Activated CD4-positive, CD25-positive, alpha-beta regulatory T cell (primary cell): Measurements from ENCODE around the gene BTBD9.

Experiments
- DNase-seq, 4 experiments: peaks; one replicate each; lab custom pipeline; 2025; lab: John Stamatoyannopoulos, UW

BTBD9 gene

DNA sequence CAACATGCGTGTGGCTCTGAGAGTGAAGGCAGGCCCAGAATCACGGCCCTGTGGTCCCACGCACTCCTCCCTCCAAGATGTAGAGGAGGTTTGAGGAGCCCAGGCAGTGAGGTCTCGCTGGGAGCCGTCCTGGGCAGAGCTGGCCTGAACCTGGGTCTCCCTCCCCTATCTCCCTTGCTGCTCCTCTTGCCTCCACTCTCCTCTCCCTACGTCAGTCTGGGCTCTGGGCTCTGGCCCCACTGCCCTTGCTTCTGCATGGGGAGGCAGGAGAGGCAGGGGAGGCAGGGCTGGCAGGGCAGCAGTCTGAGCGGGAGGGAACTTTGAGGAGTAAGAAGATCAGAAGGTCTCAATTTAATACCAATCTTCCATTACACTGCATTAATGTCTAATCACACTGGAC, 445.1 kb downstream of the BTBD9 start:
- no peak for DNase-seq

DNA sequence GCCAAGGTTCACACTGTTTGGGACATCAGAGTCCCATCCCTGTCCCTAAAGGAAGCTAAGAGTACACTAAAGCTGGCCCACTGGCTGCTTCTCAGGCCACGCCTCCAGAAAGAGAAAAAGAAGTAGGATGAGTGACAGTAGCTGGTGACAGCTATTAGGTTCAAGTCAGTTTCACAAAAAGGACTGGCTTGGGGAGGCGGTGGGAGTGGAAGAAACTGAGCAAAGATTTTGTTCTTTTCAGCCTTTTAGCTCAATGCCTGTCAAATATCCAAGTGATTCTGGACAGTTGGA, 445.5 kb downstream of the BTBD9 start:
- no peak for DNase-seq

DNA sequence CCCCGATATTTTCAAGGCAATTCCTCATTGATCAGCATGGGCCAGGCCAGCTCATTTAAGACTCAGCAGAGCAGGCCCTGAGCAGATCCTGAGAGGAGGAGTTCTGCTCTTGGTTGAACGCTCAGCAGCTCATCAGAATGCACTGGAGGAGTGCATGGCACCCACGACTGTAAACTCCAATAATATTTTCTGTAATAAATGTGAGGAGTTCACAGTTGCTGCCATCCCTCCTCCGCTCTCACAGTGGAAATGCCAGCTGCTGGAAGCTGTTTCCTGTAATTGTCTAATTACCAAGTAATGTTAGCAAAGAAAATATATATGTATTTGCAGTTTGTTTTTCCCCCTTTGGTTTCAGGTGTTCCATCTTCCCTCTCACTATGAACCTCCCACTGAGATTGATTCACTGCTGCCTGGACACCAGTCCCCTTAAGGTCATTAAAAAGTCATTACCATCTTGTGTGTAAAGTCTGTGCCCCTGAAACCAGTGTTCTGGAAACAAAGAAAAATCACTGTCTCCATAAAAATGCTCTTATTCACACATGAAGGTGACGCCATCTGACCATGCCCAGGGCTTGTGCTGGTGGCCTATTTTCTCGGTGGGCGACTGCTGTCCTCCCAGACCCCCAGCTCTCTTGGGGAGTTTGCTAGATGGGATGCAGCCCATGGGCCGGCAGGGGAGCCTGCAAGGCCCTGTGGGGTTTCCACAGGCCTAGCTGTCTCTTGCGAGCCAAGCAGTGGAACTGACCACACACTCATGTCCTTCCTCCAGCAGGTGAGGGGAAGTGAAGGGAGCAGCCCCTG, 446.0 kb downstream of the BTBD9 start:
- DNase-seq, result no peak

- no peak for DNase-seq
Observed at GRCh38 chr6:38193051-38193450, 446.7 kb downstream of the BTBD9 start.

DNA sequence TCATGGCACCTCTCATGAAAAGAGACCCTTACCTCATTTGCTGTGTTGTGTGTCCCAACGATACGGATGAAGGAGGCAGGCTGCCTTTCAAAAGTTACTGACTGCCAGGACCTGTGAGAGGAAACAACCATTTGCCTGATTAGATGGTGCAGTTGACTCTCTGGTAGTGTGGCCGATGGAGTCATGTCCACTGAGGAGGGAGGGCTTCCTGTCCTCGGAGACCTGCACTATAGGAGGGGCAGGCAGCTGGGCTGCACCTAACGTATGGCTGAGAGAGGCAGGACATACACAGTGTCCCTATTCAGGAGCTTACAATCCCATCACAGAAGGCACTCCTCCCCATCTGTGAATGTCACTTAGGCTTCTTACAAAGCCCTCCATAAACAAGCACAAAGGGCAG, 447.2 kb downstream of the BTBD9 start:
- DNase-seq, result no peak

- DNase-seq, result no peak
Observed at GRCh38 chr6:38192011-38192410, 447.7 kb downstream of the BTBD9 start.

DNA sequence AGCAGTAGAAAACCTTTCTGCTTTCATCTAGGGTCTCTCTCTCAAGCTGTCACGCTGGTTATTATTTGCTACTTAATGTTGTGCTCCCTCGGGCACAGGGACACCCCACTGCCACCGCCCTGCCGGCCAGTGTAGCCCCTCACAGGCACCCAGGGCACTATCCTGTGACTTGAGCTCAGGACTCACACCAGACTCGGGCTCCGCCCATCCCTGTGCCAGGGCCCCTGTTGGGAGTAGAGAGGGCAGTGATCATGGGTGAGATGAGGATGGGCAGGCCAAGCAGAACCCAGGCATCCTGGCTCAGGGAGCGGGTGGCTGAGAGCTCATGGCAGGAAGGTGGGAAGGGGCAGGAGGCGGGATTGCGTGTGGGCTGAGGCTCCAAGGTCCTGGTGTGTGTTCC, 448.3 kb downstream of the BTBD9 start:
- no peak for DNase-seq

GRCh38 chr6:38188677-38189335, 450.9 kb downstream of the BTBD9 start:
- no peak for DNase-seq

DNA sequence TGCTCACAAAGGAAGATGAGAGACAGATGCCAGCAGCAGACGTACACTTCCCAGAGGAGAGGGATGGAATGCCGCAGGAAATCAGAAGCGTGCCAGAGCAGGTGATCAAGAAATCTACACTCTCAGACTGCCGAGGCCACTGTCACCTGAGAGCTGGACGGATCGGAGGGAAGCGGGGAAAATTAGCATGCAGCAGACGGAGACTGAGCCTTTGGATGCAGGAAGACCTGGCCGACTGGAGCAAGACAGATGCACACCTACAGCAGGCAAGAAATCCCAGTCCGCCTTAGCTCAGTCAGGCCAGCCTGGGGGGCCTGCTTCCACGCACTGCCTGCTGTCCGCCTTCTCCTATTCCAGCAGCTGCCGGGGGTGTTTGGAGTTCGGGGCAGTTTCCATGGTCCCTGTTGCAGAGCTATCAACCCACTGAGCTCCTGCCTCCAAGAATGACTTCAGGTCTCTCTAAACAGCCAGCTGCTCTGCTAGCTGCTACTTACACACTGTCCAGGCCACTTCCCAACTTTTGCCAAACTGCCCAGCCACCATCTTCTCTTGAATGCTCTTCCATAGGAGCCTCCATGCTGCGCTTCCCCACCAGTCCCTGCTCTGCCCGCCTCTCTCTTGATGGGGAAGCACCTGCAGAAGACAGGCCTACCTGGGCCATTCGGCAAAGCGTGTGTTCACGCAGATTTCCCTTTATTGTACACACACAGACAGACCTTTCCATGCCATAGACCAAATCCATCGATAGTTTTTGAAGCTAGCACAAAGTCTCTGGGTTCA, 451.7 kb downstream of the BTBD9 start:
- no peak for DNase-seq

DNA sequence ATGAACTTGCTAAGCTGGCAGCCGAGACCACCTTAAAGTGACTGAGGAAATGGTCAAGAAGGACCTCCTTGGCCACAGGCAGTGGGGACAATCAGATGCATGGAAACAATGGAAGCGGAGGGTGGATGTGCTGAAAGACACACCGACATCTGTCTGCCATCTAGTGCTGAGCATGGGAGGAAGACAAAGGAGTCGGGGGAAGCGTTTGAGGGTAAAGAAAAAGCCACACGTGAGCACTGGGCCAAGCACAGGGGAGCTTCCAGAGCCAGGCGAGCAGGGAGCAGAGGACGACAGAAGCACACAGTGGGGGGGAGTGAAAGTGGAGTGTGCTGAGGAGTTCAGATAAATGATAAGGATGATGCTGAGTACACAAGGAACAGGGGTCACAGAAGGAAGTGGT, 452.4 kb downstream of the BTBD9 start:
- no peak for DNase-seq

GRCh38 chr6:38185752-38186151, 454.0 kb downstream of the BTBD9 start:
- DNase-seq, result no peak

DNA sequence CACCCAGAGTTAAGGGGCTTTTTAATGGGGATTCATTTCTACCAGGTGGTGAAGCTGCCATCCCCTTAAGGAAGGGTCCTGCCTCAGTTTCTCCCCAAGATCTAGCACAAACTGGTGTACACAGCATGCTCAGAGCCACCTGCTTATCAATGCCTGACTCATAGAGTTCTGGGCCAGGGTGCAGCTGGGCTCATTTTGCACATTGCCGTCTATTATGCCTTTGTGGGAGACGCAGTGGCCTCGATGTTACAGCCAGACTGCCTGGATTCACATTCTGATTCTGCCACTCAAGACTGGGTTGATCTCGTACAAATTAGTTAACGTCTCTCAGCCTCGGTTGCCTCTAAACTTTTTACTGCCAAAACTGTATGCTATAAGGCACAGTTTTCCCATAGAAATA, 454.5 kb downstream of the BTBD9 start:
- no peak for DNase-seq

DNA sequence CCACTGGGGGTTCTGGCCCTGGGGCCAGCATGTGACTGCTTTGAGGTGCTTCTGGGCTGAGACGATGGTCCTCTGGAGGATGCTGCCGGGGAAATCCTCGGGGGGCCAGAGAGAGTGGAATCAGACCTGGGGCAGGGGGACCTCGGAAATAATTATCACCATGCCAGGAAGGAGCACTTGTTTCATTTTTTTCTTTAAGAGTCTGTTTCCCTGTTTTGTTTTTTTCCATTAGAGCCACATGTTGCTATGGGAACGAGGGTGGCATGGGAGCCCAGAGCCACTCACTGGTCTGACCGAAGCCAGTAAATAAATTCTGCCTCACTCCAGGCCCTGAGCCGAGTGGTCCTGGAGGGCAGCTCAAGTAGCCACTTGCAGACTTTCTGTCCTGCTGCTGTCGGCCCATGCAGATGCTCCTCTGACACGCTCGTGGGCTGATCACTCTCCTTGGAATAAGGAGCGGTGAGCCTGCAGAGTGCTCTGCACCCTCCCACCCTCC, 455.1 kb downstream of the BTBD9 start:
- DNase-seq, result no peak

DNA sequence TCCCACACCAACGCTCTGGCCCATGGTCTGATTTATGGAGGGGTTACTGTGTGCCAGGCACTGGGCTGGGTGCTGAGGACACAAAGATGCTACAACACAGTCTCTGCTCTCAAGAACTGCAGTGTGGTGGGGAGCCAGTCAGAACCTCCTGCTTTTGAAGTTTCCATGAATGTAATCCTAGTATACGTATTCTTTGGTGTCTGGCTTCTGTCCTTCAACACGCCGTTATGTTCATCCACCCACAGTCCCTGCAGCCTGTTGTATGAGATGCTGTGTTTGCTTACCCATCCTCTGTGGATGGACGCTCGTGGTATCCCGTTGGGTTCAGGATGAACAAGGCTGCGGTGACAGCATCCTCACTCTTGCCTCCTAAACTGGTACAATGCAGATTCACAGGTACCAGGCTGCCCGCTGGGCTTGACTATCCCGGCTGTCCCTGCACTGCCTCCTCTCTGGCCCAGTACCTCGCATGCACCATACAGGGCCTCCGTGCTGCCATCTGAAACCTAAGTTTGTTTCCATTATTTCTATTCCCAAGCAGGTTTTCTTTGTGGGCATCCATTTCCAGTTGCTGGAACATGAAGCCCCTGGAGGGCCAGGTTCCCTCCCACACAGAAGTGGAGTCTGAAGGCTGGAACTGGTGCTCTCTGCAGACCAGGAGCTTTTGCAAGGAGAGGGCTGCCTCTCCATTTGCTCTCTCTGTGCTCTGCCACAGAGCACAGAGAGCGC, 455.7 kb downstream of the BTBD9 start:
- no peak for DNase-seq

- DNase-seq, result no peak
Observed at GRCh38 chr6:38182426-38182825, 457.3 kb downstream of the BTBD9 start.

DNA sequence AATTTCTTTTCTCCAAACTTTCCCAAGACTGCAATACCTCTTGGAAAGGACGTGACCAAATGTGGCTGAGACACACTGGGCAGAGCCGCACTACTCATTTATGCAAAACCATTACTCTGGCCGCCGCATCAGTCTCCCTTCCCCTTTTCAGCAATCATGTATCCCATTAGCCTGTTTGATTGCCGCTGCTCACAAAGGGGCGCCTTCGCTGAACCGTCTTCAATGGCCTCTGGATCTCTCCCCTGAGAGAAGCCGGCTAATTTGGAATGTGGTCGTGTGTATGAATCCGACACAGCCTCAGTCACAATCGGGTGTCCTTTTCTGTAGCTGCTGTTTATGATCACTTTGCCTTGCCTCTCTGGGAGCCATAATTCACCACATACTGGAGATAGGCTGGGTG, 459.1 kb downstream of the BTBD9 start:
- DNase-seq, result no peak

DNA sequence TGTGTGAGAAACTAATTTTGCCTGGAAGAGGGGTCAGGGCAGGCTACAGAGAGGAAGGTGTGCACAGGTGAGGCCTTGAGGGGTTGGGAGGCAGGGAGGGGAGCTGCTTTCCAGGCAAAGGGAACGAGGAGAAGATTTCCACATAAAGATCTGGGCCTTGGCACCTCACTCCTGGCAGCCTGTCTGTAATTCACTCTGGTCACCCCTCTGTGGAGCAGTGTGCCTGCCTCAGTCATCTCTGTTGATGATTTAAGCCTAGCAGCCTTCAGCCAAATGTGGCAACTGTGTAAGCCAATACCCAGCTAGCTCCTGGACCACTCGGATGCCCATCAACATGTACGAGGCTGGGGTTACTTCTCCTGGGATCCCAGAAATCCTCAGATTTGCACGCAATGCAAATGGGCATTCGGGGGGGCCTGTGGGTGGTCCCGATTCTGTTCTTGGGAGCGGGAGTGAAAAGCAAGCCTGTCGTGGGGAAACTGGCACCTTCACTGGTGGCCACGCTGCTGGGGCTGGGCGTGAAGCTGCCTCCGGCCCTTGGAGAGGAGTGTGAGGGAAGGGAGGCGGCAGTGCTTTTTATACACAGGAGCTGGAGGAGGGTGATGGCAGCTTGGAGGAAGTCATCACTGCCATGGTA, 459.8 kb downstream of the BTBD9 start:
- DNase-seq, result no peak

DNA sequence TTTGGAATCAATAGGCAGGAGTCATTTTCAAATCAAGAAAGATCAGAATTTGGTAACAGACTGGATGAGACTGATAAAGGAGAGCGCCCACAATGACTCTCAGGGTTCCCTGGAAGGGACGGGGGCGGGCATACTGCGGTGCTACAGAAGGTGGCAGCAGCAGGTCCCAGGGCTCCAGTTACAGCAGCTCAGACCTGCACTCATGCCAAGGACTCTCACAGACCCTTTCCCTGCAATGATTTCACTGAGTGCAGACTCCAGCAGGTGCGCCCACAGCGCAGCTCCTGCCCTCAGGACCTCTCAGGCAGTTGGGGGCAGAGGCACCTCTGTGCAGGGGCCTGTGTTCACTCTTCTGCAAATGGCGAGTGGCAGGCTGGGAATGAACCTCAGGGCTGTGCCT, 460.4 kb downstream of the BTBD9 start:
- no peak for DNase-seq

GRCh38 chr6:38178584-38178886, 461.2 kb downstream of the BTBD9 start:
- DNase-seq, result no peak

- no peak for DNase-seq
Observed at GRCh38 chr6:38177882-38178583, 461.7 kb downstream of the BTBD9 start.
